ENCODE data around the gene FAM227B.

The FAM227B gene

DNA sequence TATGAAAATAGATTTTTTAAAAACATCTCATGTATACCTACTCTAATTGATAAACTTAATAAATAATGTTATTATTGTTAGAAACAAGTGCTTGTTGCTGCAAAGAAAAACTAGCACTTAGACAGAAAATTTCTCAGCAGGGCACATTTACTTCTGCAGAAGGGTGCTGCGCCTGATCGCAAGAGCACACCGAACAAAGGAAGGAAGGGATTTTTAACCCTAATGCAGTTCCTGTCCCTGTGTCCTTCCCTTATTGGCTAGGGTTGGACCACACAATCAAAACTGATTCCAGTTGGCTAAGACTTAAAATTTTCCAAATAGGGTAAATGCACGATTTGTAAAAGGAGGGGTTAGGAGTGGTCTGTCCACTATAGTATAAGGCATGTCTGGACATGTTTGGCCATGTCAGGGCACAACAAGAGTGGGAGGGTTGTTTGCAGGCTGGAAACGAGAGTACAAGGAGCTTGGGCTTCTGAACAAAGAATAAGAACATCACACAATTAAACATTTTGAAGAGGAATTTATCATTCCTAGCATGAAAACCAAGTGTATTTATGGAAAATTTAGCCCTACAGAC, 4.9 kb upstream of the FAM227B start:
- no peak for TF ChIP-seq GATA3 (IDR thresholded peaks at IDR 0.05; ENCODE audit: low read depth, low read length)
- TF ChIP-seq GATA2 (IDR thresholded peaks at IDR 0.05; ENCODE audit: low read depth, low read length) = no peak

- TF ChIP-seq GATA2 (IDR thresholded peaks at IDR 0.05; ENCODE audit: low read depth, low read length) (no peak), GATA3 (IDR thresholded peaks at IDR 0.05; ENCODE audit: low read depth, low read length) (no peak)
Measured at GRCh38 chr15:49624056-49624455, 3.4 kb upstream of the FAM227B start.

- TF ChIP-seq GATA3 (IDR thresholded peaks at IDR 0.05; ENCODE audit: low read depth, low read length) (no peak), GATA2 (IDR thresholded peaks at IDR 0.05; ENCODE audit: low read depth, low read length) (no peak)
Measured at GRCh38 chr15:49622561-49622960, 1.9 kb upstream of the FAM227B start.

DNA sequence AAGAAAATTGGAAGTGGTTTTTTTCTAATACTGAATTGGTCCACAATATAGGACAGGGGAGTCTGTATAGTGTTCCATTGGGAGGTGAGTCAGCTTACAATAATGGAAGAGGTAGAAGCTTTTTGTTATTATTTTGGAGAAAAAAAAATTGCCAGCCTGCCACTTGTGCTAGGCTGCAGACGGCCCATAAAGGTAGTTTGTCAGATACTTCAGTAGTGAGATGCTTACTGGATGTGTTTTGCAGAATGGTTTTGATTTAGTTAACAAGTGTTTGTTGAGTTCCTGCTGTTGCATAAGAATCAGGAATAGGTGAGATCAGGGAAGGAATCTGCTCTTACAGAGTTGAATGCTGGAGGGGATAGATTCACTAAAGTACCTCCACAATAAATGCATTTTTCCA, 1.3 kb upstream of the FAM227B start:
- TF ChIP-seq GATA2 (IDR thresholded peaks at IDR 0.05; ENCODE audit: low read depth, low read length) = no peak
- no peak for TF ChIP-seq GATA3 (IDR thresholded peaks at IDR 0.05; ENCODE audit: low read depth, low read length)

- TF ChIP-seq GATA3 (IDR thresholded peaks at IDR 0.05; ENCODE audit: low read depth, low read length) (no peak), GATA2 (IDR thresholded peaks at IDR 0.05; ENCODE audit: low read depth, low read length) (no peak)
Measured at GRCh38 chr15:49621401-49621811, 788 bp upstream of the FAM227B start.

GRCh38 chr15:49620199-49620598, 419 bp downstream of the FAM227B start:
- TF ChIP-seq GATA2 (IDR thresholded peaks at IDR 0.05; ENCODE audit: low read depth, low read length) (no peak), GATA3 (IDR thresholded peaks at IDR 0.05; ENCODE audit: low read depth, low read length) (no peak)

- TF ChIP-seq GATA3 (IDR thresholded peaks at IDR 0.05; ENCODE audit: low read depth, low read length) (no peak), GATA2 (IDR thresholded peaks at IDR 0.05; ENCODE audit: low read depth, low read length) (no peak)
Measured at GRCh38 chr15:49619226-49619625, 1.4 kb downstream of the FAM227B start.

GRCh38 chr15:49610157-49610918, 10.3 kb downstream of the FAM227B start:
- TF ChIP-seq GATA2 (IDR thresholded peaks at IDR 0.05; ENCODE audit: low read depth, low read length) (no peak), GATA3 (IDR thresholded peaks at IDR 0.05; ENCODE audit: low read depth, low read length) (no peak)

DNA sequence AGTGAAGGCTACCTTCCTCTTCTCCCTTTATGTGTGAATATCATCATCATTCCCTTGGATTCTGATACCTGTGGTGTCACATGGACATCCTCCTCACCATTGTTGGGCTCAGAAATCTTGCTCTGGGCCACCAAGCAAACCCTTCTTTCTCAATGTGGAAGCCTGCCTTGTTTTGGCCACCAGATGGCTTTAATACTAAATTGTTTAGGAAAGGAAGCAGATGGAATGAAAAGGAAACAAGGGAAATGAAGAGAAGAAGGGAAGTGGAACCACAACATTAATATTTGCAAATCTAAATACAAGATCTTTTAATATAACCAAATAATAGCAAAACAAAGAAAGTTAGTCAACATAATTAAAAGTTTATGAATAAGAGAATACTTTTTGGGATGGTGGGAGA, 14.0 kb downstream of the FAM227B start:
- TF ChIP-seq GATA3 (IDR thresholded peaks at IDR 0.05; ENCODE audit: low read depth, low read length) = no peak

DNA sequence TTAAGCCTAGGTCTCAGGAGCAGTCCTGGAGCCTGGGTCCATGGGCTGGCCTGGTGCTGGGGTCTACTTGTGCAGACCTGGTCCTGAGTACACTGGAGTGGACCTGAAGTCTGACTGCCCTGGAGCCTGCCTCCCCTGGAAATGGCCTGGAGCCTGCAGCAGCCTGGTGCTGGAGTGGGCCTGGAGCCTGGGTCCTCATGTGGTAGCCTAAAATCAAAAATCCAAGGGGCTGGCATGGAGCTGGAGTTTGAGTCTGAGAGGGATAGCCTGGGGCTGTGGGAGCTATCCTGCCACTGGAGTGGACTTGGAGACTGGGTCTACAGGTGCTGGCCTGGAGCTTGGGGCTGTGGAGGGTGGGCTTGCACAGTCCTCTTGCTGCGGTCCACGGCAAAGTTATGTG, 15.0 kb downstream of the FAM227B start:
- TF ChIP-seq GATA2 (IDR thresholded peaks at IDR 0.05; ENCODE audit: low read depth, low read length) = no peak
- TF ChIP-seq GATA3 (IDR thresholded peaks at IDR 0.05; ENCODE audit: low read depth, low read length) = no peak

GRCh38 chr15:49604625-49605409, 15.8 kb downstream of the FAM227B start:
- TF ChIP-seq GATA2 (IDR thresholded peaks at IDR 0.05; ENCODE audit: low read depth, low read length) (no peak), GATA3 (IDR thresholded peaks at IDR 0.05; ENCODE audit: low read depth, low read length) (no peak)

DNA sequence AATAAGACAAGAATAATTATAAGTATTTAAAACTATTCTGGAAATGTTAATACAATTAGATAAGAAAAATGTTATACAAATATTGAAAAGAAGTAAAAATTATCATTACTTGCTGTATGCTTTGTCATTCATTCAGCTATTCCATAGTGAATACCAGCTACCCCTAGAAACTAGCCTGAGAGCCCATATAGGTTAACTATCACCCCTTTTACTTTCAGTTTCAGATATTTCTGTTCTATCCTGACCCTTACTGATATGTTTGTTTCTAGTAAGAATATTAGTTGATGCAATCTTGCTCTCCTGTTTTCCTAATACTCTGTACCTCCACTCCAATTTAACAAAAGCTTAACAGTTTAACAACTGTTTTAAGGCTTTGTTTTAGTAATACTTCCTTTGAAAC, 31.6 kb downstream of the FAM227B start:
- no peak for TF ChIP-seq GATA3 (IDR thresholded peaks at IDR 0.05; ENCODE audit: low read depth, low read length)

- TF ChIP-seq GATA2 (IDR thresholded peaks at IDR 0.05; ENCODE audit: low read depth, low read length) (no peak), GATA3 (IDR thresholded peaks at IDR 0.05; ENCODE audit: low read depth, low read length) (no peak)
Measured at GRCh38 chr15:49573421-49573820, 47.2 kb downstream of the FAM227B start.

DNA sequence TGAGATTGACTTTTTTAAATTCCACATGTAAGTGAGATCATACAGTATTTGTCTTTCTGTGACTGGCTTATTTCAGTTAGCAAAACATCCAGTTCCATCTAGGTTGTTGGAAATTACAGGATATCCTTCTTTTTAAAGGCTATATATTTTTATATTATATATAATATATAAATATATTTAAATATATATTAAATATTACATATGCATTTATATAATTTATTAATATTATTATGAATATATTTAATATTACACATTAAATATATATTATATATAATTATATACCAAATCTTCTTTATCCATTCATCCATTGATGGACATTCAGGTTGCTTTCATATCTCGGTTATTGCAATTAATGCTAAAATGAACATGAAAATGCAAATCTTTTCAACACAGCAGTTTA, 49.9 kb downstream of the FAM227B start:
- TF ChIP-seq GATA3 (IDR thresholded peaks at IDR 0.05; ENCODE audit: low read depth, low read length) (no peak), GATA2 (IDR thresholded peaks at IDR 0.05; ENCODE audit: low read depth, low read length) (no peak)

DNA sequence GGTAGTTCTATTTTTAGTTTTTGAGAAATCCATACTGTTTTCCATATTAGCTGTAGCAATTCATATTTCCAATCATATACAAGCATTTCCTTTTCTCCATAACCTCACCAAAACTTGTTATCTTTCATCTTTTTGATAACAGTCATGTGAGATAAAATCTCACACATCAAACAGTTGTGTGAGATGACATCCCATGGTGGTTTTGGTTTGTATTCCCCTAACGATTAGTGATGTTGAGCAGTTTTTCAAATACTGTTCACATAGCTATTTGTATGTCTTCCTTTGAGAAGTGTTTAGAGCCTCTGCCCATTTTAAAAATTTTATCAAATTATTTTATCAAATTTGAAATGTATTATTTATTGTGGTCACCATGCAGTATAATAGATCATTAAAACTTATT, 50.4 kb downstream of the FAM227B start:
- no peak for TF ChIP-seq GATA3 (IDR thresholded peaks at IDR 0.05; ENCODE audit: low read depth, low read length)
- TF ChIP-seq GATA2 (IDR thresholded peaks at IDR 0.05; ENCODE audit: low read depth, low read length) = no peak

Measured in SH-SY5Y (cell line).